ENCODE results near the gene EFCAB10. TPM values are rescaled to one million over a fixed set of nuclear protein-coding genes. Genes with fewer than 3 reads are reported as not detected.
A peak's percentile ranks its signal among the peaks of the same experiment; 100 is the strongest.

The EFCAB10 gene
- total RNA-seq, 1 experiment from 2014 or later = 3.0 TPM

DNA sequence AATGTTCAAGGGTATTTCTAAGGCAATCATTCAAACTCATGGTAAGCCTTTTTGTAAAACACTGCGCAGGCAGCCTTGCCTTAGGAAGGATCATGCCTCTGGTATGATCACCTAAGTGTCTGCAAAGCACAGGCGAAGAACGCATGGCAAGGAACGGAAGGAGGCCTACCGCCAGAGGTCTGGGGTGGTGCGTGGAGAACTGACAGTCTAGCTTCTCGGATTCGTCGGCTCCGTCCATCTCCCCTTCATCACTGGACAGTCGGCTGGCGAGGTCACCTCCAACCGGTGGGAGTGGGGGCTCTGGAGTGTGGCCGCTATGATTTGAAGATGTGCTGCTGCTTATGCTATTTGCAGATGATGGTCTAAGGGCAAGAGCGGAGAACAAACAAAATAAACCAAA lies 42.6 kb upstream of the EFCAB10 start (continued):
- TF ChIP-seq E2F5 (CRISPR knock-in tag; IDR thresholded peaks at IDR 0.05) (no peak), ETV6 (CRISPR knock-in tag; IDR thresholded peaks at IDR 0.05) (no peak)

GRCh38 chr7:105623378-105623777 lies 42.1 kb upstream of the EFCAB10 start:
- Mint-ChIP-seq H3K9me3 (peaks cover 17% of the 10 kb centered on the region), H3K27ac (no peak overlapping the region), H3K4me3 (no peak overlapping the region), H3K4me1 (peaks cover 9% of the 10 kb centered on the region), H3K27me3 (ENCODE audit: low read depth) (0 out of 2 replicates have a peak, but pooled peaks cover 3% of the 10 kb centered on the region), H3K36me3 (peaks cover 86% of the 10 kb centered on the region)
- DNase-seq (ENCODE audit: low spot score) = no peak
- CTCF ChIA-PET = interaction anchor here (1.0 kb wide), 1 partner anchor 34 kb away, joined by 3 read pairs; no protein-coding TSS in a partner anchor
- TF ChIP-seq, protein P1, sequence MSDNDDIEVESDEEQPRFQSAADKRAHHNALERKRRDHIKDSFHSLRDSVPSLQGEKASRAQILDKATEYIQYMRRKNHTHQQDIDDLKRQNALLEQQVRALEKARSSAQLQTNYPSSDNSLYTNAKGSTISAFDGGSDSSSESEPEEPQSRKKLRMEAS (CRISPR knock-in tag; IDR thresholded peaks at IDR 0.05) = no peak
- TF ChIP-seq, protein P2, sequence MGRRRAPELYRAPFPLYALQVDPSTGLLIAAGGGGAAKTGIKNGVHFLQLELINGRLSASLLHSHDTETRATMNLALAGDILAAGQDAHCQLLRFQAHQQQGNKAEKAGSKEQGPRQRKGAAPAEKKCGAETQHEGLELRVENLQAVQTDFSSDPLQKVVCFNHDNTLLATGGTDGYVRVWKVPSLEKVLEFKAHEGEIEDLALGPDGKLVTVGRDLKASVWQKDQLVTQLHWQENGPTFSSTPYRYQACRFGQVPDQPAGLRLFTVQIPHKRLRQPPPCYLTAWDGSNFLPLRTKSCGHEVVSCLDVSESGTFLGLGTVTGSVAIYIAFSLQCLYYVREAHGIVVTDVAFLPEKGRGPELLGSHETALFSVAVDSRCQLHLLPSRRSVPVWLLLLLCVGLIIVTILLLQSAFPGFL (CRISPR knock-in tag; IDR thresholded peaks at IDR 0.05; ENCODE audit: borderline replicate concordance) = no peak
- TF ChIP-seq CBFB (CRISPR knock-in tag; IDR thresholded peaks at IDR 0.05; ENCODE audit: low read depth) = no peak
- TF ChIP-seq FOXJ3 (CRISPR knock-in tag; IDR thresholded peaks at IDR 0.05; ENCODE audit: borderline replicate concordance) = no peak
- TF ChIP-seq CREM (CRISPR knock-in tag; IDR thresholded peaks at IDR 0.05) = no peak
- TF ChIP-seq ZNF512 (CRISPR knock-in tag; IDR thresholded peaks at IDR 0.05; ENCODE audit: borderline replicate concordance) = no peak
- no peak for TF ChIP-seq TEAD1 (CRISPR knock-in tag; IDR thresholded peaks at IDR 0.05)
- TF ChIP-seq IRF2 (CRISPR knock-in tag; IDR thresholded peaks at IDR 0.05; ENCODE audit: borderline replicate concordance, low read depth) = no peak
- TF ChIP-seq, protein P3, sequence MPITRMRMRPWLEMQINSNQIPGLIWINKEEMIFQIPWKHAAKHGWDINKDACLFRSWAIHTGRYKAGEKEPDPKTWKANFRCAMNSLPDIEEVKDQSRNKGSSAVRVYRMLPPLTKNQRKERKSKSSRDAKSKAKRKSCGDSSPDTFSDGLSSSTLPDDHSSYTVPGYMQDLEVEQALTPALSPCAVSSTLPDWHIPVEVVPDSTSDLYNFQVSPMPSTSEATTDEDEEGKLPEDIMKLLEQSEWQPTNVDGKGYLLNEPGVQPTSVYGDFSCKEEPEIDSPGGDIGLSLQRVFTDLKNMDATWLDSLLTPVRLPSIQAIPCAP (CRISPR knock-in tag; IDR thresholded peaks at IDR 0.05) = no peak
- TF ChIP-seq ZNF671 (CRISPR knock-in tag; IDR thresholded peaks at IDR 0.05) = no peak
- POLR2A ChIA-PET = no interaction called here
- ATAC-seq = no peak

- H3K36me3 Mint-ChIP-seq = peaks cover 86% of the 10 kb centered on the region
- DNase-seq (ENCODE audit: low spot score) (no peak), ATAC-seq (no peak)
- H3K4me3 Mint-ChIP-seq = no peak overlapping the region
- 0 out of 2 replicates have a peak, but pooled peaks cover 3% of the 10 kb centered on the region for H3K27me3 Mint-ChIP-seq (ENCODE audit: low read depth)
- no peak for TF ChIP-seq EMX1 (CRISPR knock-in tag; IDR thresholded peaks at IDR 0.05)
- TF ChIP-seq ESRRA (CRISPR knock-in tag; IDR thresholded peaks at IDR 0.05; ENCODE audit: borderline replicate concordance) = no peak
- TF ChIP-seq, protein P4, sequence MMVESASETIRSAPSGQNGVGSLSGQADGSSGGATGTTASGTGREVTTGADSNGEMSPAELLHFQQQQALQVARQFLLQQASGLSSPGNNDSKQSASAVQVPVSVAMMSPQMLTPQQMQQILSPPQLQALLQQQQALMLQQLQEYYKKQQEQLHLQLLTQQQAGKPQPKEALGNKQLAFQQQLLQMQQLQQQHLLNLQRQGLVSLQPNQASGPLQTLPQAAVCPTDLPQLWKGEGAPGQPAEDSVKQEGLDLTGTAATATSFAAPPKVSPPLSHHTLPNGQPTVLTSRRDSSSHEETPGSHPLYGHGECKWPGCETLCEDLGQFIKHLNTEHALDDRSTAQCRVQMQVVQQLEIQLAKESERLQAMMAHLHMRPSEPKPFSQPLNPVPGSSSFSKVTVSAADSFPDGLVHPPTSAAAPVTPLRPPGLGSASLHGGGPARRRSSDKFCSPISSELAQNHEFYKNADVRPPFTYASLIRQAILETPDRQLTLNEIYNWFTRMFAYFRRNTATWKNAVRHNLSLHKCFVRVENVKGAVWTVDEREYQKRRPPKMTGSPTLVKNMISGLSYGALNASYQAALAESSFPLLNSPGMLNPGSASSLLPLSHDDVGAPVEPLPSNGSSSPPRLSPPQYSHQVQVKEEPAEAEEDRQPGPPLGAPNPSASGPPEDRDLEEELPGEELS (CRISPR knock-in tag; IDR thresholded peaks at IDR 0.05) = no peak
- TF ChIP-seq ETV6 (CRISPR knock-in tag; IDR thresholded peaks at IDR 0.05) = no peak
- TF ChIP-seq TEAD4 (CRISPR knock-in tag; IDR thresholded peaks at IDR 0.05) = no peak
- TF ChIP-seq, protein P5, sequence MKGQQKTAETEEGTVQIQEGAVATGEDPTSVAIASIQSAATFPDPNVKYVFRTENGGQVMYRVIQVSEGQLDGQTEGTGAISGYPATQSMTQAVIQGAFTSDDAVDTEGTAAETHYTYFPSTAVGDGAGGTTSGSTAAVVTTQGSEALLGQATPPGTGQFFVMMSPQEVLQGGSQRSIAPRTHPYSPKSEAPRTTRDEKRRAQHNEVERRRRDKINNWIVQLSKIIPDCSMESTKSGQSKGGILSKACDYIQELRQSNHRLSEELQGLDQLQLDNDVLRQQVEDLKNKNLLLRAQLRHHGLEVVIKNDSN (CRISPR knock-in tag; IDR thresholded peaks at IDR 0.05) = no peak
- no peak for TF ChIP-seq ZNF263 (CRISPR knock-in tag; IDR thresholded peaks at IDR 0.05; ENCODE audit: low read depth)
- no peak for TF ChIP-seq MLX (CRISPR knock-in tag; IDR thresholded peaks at IDR 0.05)
- peaks cover 17% of the 10 kb centered on the region for H3K9me3 Mint-ChIP-seq
- ChIA-PET CTCF (no interaction called here), POLR2A (interaction anchor here (0.6 kb wide), 1 partner anchor 20 kb away, joined by 3 read pairs; no protein-coding TSS in a partner anchor)
- H3K4me1 Mint-ChIP-seq = peaks cover 16% of the 10 kb centered on the region
- peak overlapping the region; percentile 50 for H3K27ac Mint-ChIP-seq
Measured at GRCh38 chr7:105622106-105622731, 40.9 kb upstream of the EFCAB10 start.

All from WTC11 (cell line).